Ovary (tissue), 3 donors: ENCODE data around the gene TIFAB.

ENCODE experiments used
- EP300 ChIP-seq: sonication (generic); formaldehyde crosslinking; IDR thresholded peaks from one replicate; pipeline ENCODE4 v1.6.1; 2017; ENCODE audit warnings: antibody characterized with exemption
- POLR2A ChIP-seq: fragments of 450-650 bp; IDR thresholded peaks from one replicate; pipeline ENCODE4 v1.6.1; 2017; ENCODE audit warnings: antibody characterized with exemption, mild to moderate bottlenecking, moderate library complexity
- TF ChIP-seq, protein P1 (sequence below), 3 donors: fragments of 450-650 bp in 2 of 3; fragments of 200-600 bp in 1 of 3; IDR thresholded peaks; one replicate each; pipeline versions ENCODE4 v1.5.1 to v1.8.0; 2016 to 2022; ENCODE audit warnings: antibody characterized with exemption in 3 of 3, mild to moderate bottlenecking in 1 of 3
- donor health status: DM: no; HTN: no; CAD: no.

DNA sequence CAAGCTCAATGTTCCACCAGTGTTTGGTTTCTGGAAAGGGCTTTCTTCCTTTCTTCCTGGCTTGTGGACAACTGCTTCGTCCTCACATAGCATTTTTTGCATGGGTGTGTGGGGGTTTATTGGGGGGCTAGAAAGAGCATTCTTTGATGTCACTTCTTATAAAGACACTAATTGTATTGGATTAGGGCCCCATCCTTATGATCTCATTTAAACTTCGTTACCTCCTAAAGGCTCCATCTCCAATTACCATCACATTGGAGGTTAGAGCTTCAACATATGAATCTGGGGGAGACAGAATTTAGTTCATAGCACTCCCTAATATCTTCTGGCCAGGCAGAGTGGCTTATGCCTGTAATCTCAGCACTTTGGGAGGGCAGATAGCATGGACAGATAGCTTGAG lies 47.1 kb downstream of the TIFAB start:
- TF ChIP-seq, protein P1, sequence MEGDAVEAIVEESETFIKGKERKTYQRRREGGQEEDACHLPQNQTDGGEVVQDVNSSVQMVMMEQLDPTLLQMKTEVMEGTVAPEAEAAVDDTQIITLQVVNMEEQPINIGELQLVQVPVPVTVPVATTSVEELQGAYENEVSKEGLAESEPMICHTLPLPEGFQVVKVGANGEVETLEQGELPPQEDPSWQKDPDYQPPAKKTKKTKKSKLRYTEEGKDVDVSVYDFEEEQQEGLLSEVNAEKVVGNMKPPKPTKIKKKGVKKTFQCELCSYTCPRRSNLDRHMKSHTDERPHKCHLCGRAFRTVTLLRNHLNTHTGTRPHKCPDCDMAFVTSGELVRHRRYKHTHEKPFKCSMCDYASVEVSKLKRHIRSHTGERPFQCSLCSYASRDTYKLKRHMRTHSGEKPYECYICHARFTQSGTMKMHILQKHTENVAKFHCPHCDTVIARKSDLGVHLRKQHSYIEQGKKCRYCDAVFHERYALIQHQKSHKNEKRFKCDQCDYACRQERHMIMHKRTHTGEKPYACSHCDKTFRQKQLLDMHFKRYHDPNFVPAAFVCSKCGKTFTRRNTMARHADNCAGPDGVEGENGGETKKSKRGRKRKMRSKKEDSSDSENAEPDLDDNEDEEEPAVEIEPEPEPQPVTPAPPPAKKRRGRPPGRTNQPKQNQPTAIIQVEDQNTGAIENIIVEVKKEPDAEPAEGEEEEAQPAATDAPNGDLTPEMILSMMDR (IDR thresholded peaks at IDR 0.05), result no peak
- TF ChIP-seq POLR2A, result no peak
- no peak for TF ChIP-seq EP300
